Skeletal muscle satellite cell (primary cell): Measurements from ENCODE around the gene UBL7. TPM values are rescaled to one million over a fixed set of nuclear protein-coding genes. Genes with fewer than 3 reads are reported as not detected.

Experiments
- small RNA-seq: library from RNA; depleted of rRNA; stranded (forward); fragments of <200 nt; gene quantifications from one replicate; pipeline ENCODE3, GENCODE V24; 2012

UBL7 gene

Small RNA genes lying within 50 kb of the gene (small RNA-seq; reads per million reads assigned to genes)
- gene MIR6881 = not detected
- not detected for gene RF00591
